ENCODE results near the gene SYF2. TPM values are rescaled to one million over a fixed set of nuclear protein-coding genes. Genes with fewer than 3 reads are reported as not detected.
"Not testable (repeated sequence)": the region's sequence is repeated elsewhere in the genome, so short reads cannot be mapped to it uniquely, and the experiment has no call there.

SYF2 gene
- total RNA-seq = 34.7 and 43.7 TPM in 2 replicates

GRCh38 chr1:25232027-25232865 is at the start of gene SYF2:
TSS of gene SYF2 (minus strand) at chr1:25232502. CDS start at chr1:25232467, 35 bp downstream.
- DNase-seq (ENCODE audit: low read depth) = peak; percentile 74
- no peaks in the 10 kb centered on the region for H3K27me3 ChIP-seq (ENCODE audit: control insufficient read depth, insufficient read depth, low read length)
- no peak for FAIRE-seq
- H3K4me3 ChIP-seq (ENCODE audit: low read depth, low read length) = peak within 1 kb of the TSS; percentile 68
- H3K36me3 ChIP-seq (ENCODE audit: control insufficient read depth, insufficient read depth, low read length) = peaks cover 4% of the 10 kb centered on the region
- no peak for TF ChIP-seq CTCF (IDR thresholded peaks at IDR 0.05; ENCODE audit: insufficient read depth, low read length, severe bottlenecking)

- not testable (repeated sequence) for H3K27me3 ChIP-seq (ENCODE audit: control insufficient read depth, insufficient read depth, low read length); H3K4me3 ChIP-seq (ENCODE audit: low read depth, low read length); DNase-seq (ENCODE audit: low read depth); FAIRE-seq; H3K36me3 ChIP-seq (ENCODE audit: control insufficient read depth, insufficient read depth, low read length)
Measured at GRCh38 chr1:25279693-25280111, 47.4 kb upstream of the SYF2 start.

GRCh38 chr1:25278790-25279189 is 46.5 kb upstream of the SYF2 start:
- not testable (repeated sequence) for H3K4me3 ChIP-seq (ENCODE audit: low read depth, low read length); FAIRE-seq; H3K27me3 ChIP-seq (ENCODE audit: control insufficient read depth, insufficient read depth, low read length); H3K36me3 ChIP-seq (ENCODE audit: control insufficient read depth, insufficient read depth, low read length); DNase-seq (ENCODE audit: low read depth)

- FAIRE-seq; H3K27me3 ChIP-seq (ENCODE audit: control insufficient read depth, insufficient read depth, low read length); H3K36me3 ChIP-seq (ENCODE audit: control insufficient read depth, insufficient read depth, low read length); H3K4me3 ChIP-seq (ENCODE audit: low read depth, low read length); DNase-seq (ENCODE audit: low read depth): not testable (repeated sequence)
Measured at GRCh38 chr1:25278358-25278757, 46.1 kb upstream of the SYF2 start.

GRCh38 chr1:25277295-25277694 is 45.0 kb upstream of the SYF2 start:
- DNase-seq (ENCODE audit: low read depth); H3K4me3 ChIP-seq (ENCODE audit: low read depth, low read length); H3K27me3 ChIP-seq (ENCODE audit: control insufficient read depth, insufficient read depth, low read length); H3K36me3 ChIP-seq (ENCODE audit: control insufficient read depth, insufficient read depth, low read length): not testable (repeated sequence)
- peak; percentile 96 for FAIRE-seq

- H3K27me3 ChIP-seq (ENCODE audit: control insufficient read depth, insufficient read depth, low read length); DNase-seq (ENCODE audit: low read depth); FAIRE-seq; H3K36me3 ChIP-seq (ENCODE audit: control insufficient read depth, insufficient read depth, low read length); H3K4me3 ChIP-seq (ENCODE audit: low read depth, low read length): not testable (repeated sequence)
Measured at GRCh38 chr1:25275648-25276047, 43.3 kb upstream of the SYF2 start.

- not testable (repeated sequence) for DNase-seq (ENCODE audit: low read depth); H3K27me3 ChIP-seq (ENCODE audit: control insufficient read depth, insufficient read depth, low read length); H3K4me3 ChIP-seq (ENCODE audit: low read depth, low read length); H3K36me3 ChIP-seq (ENCODE audit: control insufficient read depth, insufficient read depth, low read length)
- peak; percentile 52 for FAIRE-seq
Measured at GRCh38 chr1:25272238-25272637, 39.9 kb upstream of the SYF2 start, which contains the start of gene RHD. TSS of gene RHD (plus strand) at chr1:25272509. CDS start at chr1:25272548, 39 bp downstream.

GRCh38 chr1:25268143-25268760 is 36.0 kb upstream of the SYF2 start:
- H3K4me3 ChIP-seq (ENCODE audit: low read depth, low read length); FAIRE-seq; H3K27me3 ChIP-seq (ENCODE audit: control insufficient read depth, insufficient read depth, low read length); H3K36me3 ChIP-seq (ENCODE audit: control insufficient read depth, insufficient read depth, low read length); DNase-seq (ENCODE audit: low read depth): not testable (repeated sequence)

- FAIRE-seq; H3K4me3 ChIP-seq (ENCODE audit: low read depth, low read length); H3K36me3 ChIP-seq (ENCODE audit: control insufficient read depth, insufficient read depth, low read length); H3K27me3 ChIP-seq (ENCODE audit: control insufficient read depth, insufficient read depth, low read length); DNase-seq (ENCODE audit: low read depth): not testable (repeated sequence)
Measured at GRCh38 chr1:25267288-25268142, 35.2 kb upstream of the SYF2 start.

GRCh38 chr1:25266554-25267287 is 34.4 kb upstream of the SYF2 start:
- not testable (repeated sequence) for H3K27me3 ChIP-seq (ENCODE audit: control insufficient read depth, insufficient read depth, low read length); DNase-seq (ENCODE audit: low read depth); FAIRE-seq; H3K36me3 ChIP-seq (ENCODE audit: control insufficient read depth, insufficient read depth, low read length); H3K4me3 ChIP-seq (ENCODE audit: low read depth, low read length)

GRCh38 chr1:25260336-25260735 is 28.0 kb upstream of the SYF2 start:
- H3K27me3 ChIP-seq (ENCODE audit: control insufficient read depth, insufficient read depth, low read length); H3K36me3 ChIP-seq (ENCODE audit: control insufficient read depth, insufficient read depth, low read length); DNase-seq (ENCODE audit: low read depth); H3K4me3 ChIP-seq (ENCODE audit: low read depth, low read length); FAIRE-seq: not testable (repeated sequence)
